ENCODE measurements around the gene PFDN1.

PFDN1 gene

GRCh38 chr5:140258873-140259272 lies 44.0 kb downstream of the PFDN1 start:
- no peak for DNase-seq (ENCODE audit: low read depth)

DNA sequence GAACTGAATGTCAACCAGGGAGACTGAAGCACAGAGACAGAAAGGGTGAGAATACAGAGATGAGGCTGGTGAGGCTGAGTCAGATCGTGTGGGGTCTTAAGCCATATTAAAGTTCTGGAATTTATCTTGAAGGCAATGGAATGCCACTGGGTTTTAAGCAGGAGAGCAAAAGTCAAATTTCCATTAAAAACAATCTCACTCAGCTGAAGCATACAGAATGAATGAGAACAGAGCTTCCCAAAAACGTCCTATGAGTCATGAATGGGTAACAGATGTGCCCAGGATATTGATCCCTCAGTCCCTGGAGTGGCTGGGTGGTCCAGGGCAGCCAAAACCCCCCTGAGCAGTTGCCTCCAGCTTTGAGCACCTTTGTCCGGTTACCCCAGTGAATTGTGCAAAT lies 44.9 kb downstream of the PFDN1 start:
- no peak for DNase-seq (ENCODE audit: low read depth)

- DNase-seq (ENCODE audit: low read depth): no peak
Observed at GRCh38 chr5:140256726-140257125, 46.2 kb downstream of the PFDN1 start.

- DNase-seq (ENCODE audit: low read depth): no peak
Observed at GRCh38 chr5:140255460-140256157, 47.3 kb downstream of the PFDN1 start.

GRCh38 chr5:140253985-140254384 lies 48.9 kb downstream of the PFDN1 start:
- no peak for DNase-seq (ENCODE audit: low read depth)

DNA sequence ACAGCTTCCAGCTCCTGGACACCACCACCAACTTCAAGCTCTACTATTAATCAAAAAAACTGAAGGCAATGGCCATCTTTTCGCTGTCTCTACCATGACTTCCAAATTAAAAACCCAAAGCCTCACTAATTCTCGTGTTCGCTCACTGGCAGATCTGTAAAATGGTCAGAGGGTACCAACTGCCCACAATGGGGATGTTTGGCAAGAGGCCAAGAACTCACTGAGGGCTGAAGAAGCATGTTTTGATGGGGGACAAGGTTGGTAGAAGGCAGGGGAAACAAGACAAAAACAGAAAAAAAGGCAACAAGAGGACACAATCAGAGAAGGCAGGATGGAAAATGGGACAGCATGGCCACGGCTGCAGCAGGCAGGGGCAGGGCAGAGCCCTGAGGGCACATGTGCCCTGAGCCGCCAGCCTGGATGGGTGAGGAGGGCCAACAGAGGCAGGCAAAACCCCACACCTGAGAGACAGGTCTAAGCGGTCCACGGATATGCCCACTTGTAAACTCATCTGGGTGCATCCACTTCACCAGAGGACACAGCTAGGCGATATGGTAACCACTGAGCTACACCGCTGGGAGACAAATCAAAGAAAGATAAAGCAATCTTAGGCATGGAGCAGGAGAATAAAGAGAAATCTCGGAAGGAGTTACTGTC lies 50.3 kb downstream of the PFDN1 start:
- DNase-seq (ENCODE audit: low read depth): no peak

- DNase-seq (ENCODE audit: low read depth): peak; percentile 56
Observed at GRCh38 chr5:140251527-140251973, 51.4 kb downstream of the PFDN1 start.

- no peak for DNase-seq (ENCODE audit: low read depth)
Observed at GRCh38 chr5:140250386-140250785, 52.5 kb downstream of the PFDN1 start.

- DNase-seq (ENCODE audit: low read depth): no peak
Observed at GRCh38 chr5:140249536-140249935, 53.4 kb downstream of the PFDN1 start.

DNA sequence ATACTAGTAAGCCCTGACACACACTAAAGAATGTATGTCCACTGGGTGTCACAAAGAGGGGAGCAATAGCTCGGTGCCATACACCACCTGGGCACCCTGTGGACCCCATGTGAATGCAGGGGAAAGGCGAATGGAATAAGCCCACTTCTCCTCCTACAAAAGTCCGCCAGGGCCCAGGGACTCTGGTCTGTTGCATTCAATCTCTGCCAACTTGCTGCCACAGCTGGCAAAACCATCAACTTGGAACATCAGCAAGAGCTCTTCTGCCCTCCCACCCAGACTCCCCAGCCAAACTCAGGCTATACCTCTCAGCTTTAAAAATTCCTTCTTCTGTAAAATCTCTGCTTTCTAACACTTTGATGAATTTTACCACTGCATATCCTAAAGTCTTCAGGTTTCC lies 54.5 kb downstream of the PFDN1 start:
- DNase-seq (ENCODE audit: low read depth): no peak

GRCh38 chr5:140246378-140247122 lies 56.4 kb downstream of the PFDN1 start:
- DNase-seq (ENCODE audit: low read depth): no peak

DNA sequence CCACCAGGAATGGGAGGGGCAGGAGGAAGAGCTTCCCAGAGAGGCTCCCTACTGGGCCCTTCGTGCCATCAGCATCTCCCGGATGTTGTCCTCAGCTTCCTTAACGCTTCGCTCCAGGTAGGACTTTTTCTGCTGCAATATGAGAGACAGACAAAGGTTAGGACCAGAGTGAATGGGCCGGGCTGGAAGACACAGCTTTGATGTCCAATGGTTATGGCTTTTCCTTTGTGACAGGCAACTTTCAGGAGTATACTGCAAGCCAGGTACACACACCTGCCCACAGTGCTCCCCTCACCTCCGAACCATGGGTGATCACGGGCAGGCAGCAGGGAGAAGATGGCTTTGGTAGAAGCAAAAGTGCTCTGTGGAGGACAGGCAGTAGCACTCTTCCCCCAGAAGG lies 57.0 kb downstream of the PFDN1 start:
- DNase-seq (ENCODE audit: low read depth): no peak

- no peak for DNase-seq (ENCODE audit: low read depth)
Observed at GRCh38 chr5:140245341-140245740, 57.6 kb downstream of the PFDN1 start.

DNA sequence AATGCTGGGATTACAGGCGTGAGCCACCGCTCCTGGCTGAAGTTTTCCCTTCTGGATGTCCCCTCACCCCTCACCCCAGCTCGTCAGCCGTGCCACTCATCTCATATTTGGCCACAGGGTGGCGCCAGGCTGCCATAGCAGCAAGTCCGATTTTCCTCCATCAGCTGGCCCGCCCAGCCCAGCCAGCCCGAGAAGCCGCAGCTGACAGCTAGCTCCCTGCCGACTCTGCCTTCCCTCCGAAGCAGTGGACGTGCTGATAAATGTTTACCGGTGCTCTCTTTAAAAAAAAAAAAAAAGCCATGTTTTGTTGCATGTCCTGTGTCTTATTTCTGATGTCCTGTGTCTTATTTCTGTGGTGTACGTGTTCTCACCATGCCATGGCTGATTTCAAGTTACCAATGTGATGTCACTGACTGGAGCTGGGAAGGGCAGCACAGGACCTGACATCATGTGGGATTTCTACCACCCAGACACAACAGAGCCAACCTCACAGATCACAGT lies 58.3 kb downstream of the PFDN1 start:
- peak; percentile 71 for DNase-seq (ENCODE audit: low read depth)

DNA sequence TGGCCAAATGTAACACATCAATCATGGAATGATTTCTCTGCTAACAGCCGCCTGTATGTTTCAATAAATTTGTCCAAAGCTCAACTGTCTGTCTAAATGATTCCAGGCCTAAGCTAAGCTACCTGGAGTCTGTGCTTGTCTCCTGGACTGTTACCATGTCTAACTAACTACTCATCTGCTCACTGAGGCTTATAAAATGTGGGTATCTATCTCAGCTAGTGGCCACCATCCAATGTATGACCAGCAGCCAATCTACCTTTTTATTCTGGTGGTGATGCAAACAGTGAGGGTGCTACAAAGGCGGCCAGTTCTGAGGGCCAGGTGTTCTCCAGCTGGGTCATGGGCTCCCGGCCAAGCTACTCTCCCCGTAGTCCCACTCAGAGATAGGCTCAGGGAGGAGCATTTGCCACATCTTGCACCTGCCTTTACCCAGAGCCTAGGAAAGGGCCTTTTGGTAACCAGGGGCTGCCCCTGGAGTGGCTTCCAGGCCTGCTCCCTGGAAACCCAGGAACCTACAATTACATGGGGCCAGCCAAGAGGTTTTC lies 59.1 kb downstream of the PFDN1 start:
- DNase-seq (ENCODE audit: low read depth): no peak

DNA sequence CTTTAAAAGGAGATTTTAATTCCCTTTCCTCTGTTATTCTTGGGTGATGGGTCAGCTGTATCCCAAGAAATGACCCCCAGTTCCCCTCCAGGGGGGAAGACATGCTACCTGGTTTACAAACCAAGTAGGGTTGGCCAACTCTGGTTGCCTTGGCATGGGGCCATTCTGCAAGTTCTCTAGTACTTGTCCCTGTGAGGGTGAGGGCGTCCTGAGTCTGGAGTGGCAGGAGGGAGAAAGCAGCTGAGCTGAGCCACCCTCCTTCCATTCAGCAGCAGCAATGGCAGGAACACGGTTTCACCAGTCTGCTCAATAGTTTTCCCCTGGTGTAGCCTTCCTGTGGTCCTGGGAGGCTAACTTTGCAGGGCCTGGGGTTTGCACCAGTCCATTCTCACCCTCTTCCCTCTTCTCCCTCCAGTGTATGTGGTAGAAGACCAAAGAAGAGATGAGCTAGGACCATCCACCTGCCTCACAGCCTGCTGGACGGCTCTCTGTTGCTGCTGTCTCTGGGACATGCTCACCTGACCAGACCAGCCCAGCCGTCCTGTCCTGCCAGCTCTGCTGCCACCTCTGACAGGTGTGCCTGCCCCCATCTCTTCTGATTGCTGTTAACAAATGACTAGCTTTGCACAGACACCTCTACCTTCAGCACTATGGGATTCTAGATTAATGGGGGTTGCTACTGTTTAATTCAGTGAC lies 59.9 kb downstream of the PFDN1 start:
- DNase-seq (ENCODE audit: low read depth): no peak

DNA sequence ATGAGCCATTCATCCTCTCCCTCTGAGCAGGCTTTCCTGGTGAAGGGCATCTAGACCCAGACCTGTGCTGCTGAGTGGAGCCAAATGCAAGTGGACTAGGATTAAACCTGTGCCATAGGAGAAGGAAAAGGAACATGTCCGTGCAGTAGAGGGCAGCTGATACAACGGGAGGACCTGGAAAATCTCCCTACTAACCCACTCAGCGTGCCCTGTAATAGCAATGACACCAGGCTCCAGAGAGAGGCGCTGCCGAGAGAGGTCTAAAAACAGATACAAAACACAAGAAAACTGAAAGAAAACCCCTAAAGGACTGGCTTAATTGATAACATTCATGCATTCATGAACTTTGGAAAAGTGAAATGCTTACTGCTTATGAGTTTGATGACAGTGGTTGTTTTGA lies 60.8 kb downstream of the PFDN1 start:
- DNase-seq (ENCODE audit: low read depth): no peak

DNA sequence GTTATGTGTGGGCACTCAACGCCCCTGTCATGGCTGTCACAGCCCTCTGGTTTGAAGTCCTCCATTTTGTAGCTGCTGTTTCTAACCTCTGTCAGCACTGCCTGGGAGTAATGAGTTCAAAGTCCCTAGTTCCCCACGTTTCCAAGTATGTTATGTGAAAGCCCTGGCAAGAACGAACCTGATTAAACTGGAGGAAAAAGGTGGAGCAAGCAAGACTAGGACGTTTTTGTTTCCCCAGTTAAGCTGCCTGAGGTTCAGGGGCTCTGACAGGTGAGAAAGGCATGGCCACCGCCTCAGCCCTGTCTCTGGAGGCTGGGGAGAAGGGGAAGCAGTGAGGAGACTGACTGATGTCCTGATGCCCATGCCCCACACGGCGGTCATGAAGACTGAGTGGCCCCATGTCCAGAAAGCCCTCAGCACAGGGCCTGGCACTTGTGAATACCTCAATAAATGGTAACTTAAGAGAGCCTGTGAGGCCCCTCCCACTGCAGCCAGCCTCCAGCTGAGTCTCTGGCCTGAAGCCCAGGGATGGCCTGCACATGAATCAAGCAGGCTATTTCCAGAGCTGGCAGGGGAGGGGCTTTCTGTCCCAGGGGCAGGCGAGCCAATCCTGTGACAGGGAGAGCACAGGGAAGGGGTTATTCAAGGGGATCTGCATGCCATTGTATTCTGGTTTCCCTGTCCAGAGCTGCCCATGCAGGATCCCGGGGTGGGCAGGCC lies 61.8 kb downstream of the PFDN1 start:
- DNase-seq (ENCODE audit: low read depth): no peak

- DNase-seq (ENCODE audit: low read depth): peak; percentile 44
Observed at GRCh38 chr5:140239939-140240700, 62.8 kb downstream of the PFDN1 start.

- DNase-seq (ENCODE audit: low read depth): no peak
Observed at GRCh38 chr5:140239461-140239860, 63.4 kb downstream of the PFDN1 start.

GRCh38 chr5:140238756-140239155 lies 64.1 kb downstream of the PFDN1 start:
- no peak for DNase-seq (ENCODE audit: low read depth)

Data from activated T-cell treated with anti-CD3 and anti-CD28 coated beads for 24 hours (primary cell).